Activated CD4-positive, alpha-beta memory T cell treated with anti-CD3 and anti-CD28 coated beads, Interleukin-2, amount 10 ng/mL, durations not matched to agents 7 days and 5 days (primary cell): ENCODE data around the gene CTDSP2. TPM values are rescaled to one million over a fixed set of nuclear protein-coding genes. Genes with fewer than 3 reads are reported as not detected.
"Not testable (repeated sequence)": the region's sequence is repeated elsewhere in the genome, so short reads cannot be mapped to it uniquely, and the experiment has no call there.

ENCODE experiments used
- CTCF ChIA-PET: fragments of 350-600 bp; sonication (Branson Sonifier 250); formaldehyde crosslinking; loops from one replicate; lab custom pipeline; 2021; ENCODE audit warnings: antibody characterized with exemption, inconsistent platforms; lab: Charles Lee
- POLR2A ChIA-PET: fragments of 350-600 bp; sonication (Branson Sonifier 250); formaldehyde crosslinking; loops from one replicate; lab custom pipeline; 2021; ENCODE audit warnings: antibody characterized with exemption; lab: Charles Lee
- DNase-seq: peaks from one replicate; pipeline ENCODE4 v3.0.0-alpha.2; 2020
- H3K27ac Mint-ChIP-seq: one replicate; pipeline ENCODE4 v1.8.0; 2021; ENCODE audit warnings: mild to moderate bottlenecking, mixed read lengths
- H3K27me3 Mint-ChIP-seq: one replicate; pipeline ENCODE4 v1.8.0; 2021; ENCODE audit warnings: mixed read lengths
- H3K36me3 Mint-ChIP-seq: one replicate; pipeline ENCODE4 v1.8.0; 2021; ENCODE audit warnings: low read depth, mixed read lengths
- H3K4me1 Mint-ChIP-seq: one replicate; pipeline ENCODE4 v1.8.0; 2021; ENCODE audit warnings: mixed read lengths
- H3K4me3 Mint-ChIP-seq: one replicate; pipeline ENCODE4 v1.8.0; 2021; ENCODE audit warnings: mild to moderate bottlenecking, mixed read lengths
- H3K9me3 Mint-ChIP-seq: one replicate; pipeline ENCODE4 v1.8.0; 2021; ENCODE audit warnings: mixed read lengths
- total RNA-seq, 2 experiments: library from RNA; stranded (reverse); gene quantifications; one replicate each; pipeline ENCODE4 v1.2.3, GENCODE V29; 2021

The CTDSP2 gene
- total RNA-seq, 2 experiments from 2014 or later = 137 to 141 TPM

- CTCF ChIA-PET = interaction anchor here (0.8 to 1.2 kb wide), 2 partner anchors 23 to 79 kb away, joined by 3 read pairs; no protein-coding TSS in a partner anchor
- no peak overlapping the region for H3K4me3 Mint-ChIP-seq
- no peak for DNase-seq
- no peaks in the 10 kb centered on the region for H3K9me3 Mint-ChIP-seq
- H3K27me3 Mint-ChIP-seq = no peaks in the 10 kb centered on the region
- no peak overlapping the region for H3K27ac Mint-ChIP-seq
- H3K4me1 Mint-ChIP-seq = peaks cover 10% of the 10 kb centered on the region
- POLR2A ChIA-PET = no interaction called here
- H3K36me3 Mint-ChIP-seq = peaks cover 59% of the 10 kb centered on the region
These were observed 21.1 kb downstream of the CTDSP2 start for GRCh38 chr12:57825451-57825850.

GRCh38 chr12:57823908-57824640 lies 22.5 kb downstream of the CTDSP2 start:
- DNase-seq = no peak
- H3K27me3 Mint-ChIP-seq = no peaks in the 10 kb centered on the region
- ChIA-PET POLR2A (interaction anchor here (1.2 kb wide), 1 partner anchor 13 kb away, joined by 3 read pairs; no protein-coding TSS in a partner anchor), CTCF (interaction anchor here (0.7 to 1.2 kb wide), 2 partner anchors 9 to 80 kb away, joined by 3 to 6 read pairs; no protein-coding TSS in a partner anchor)
- H3K36me3 Mint-ChIP-seq = peaks cover 56% of the 10 kb centered on the region
- no peak overlapping the region for H3K27ac Mint-ChIP-seq
- H3K4me1 Mint-ChIP-seq = peaks cover 2% of the 10 kb centered on the region
- H3K4me3 Mint-ChIP-seq = no peak overlapping the region
- no peaks in the 10 kb centered on the region for H3K9me3 Mint-ChIP-seq

- H3K9me3 Mint-ChIP-seq = no peaks in the 10 kb centered on the region
- POLR2A ChIA-PET = interaction anchor here (1.2 kb wide), 1 partner anchor 14 kb away, joined by 3 read pairs; no protein-coding TSS in a partner anchor
- peaks cover 57% of the 10 kb centered on the region for H3K36me3 Mint-ChIP-seq
- H3K4me3 Mint-ChIP-seq = no peak overlapping the region
- CTCF ChIA-PET = interaction anchor here (0.7 kb wide), 1 partner anchor 10 kb away, joined by 6 read pairs; no protein-coding TSS in a partner anchor
- no peak overlapping the region for H3K27ac Mint-ChIP-seq
- no peak for DNase-seq
- H3K27me3 Mint-ChIP-seq = no peaks in the 10 kb centered on the region
- no peaks in the 10 kb centered on the region for H3K4me1 Mint-ChIP-seq
These were observed 23.2 kb downstream of the CTDSP2 start for GRCh38 chr12:57823131-57823907.

GRCh38 chr12:57822392-57823130 lies 24.0 kb downstream of the CTDSP2 start:
- Mint-ChIP-seq H3K4me3 (no peak overlapping the region), H3K36me3 (peaks cover 52% of the 10 kb centered on the region), H3K27ac (no peak overlapping the region), H3K9me3 (no peaks in the 10 kb centered on the region), H3K4me1 (no peaks in the 10 kb centered on the region), H3K27me3 (no peaks in the 10 kb centered on the region)
- CTCF ChIA-PET = no interaction called here
- POLR2A ChIA-PET = interaction anchor here (1.2 kb wide), 1 partner anchor 15 kb away, joined by 3 read pairs; no protein-coding TSS in a partner anchor
- DNase-seq = no peak

GRCh38 chr12:57821474-57822214 lies 24.9 kb downstream of the CTDSP2 start:
- ChIA-PET POLR2A (no interaction called here), CTCF (no interaction called here)
- H3K4me3 Mint-ChIP-seq = no peak overlapping the region
- H3K27me3 Mint-ChIP-seq = no peaks in the 10 kb centered on the region
- H3K9me3 Mint-ChIP-seq = no peaks in the 10 kb centered on the region
- no peak overlapping the region for H3K27ac Mint-ChIP-seq
- no peaks in the 10 kb centered on the region for H3K4me1 Mint-ChIP-seq
- no peak for DNase-seq
- peaks cover 45% of the 10 kb centered on the region for H3K36me3 Mint-ChIP-seq

GRCh38 chr12:57821015-57821414 lies 25.5 kb downstream of the CTDSP2 start:
- H3K27me3 Mint-ChIP-seq, H3K4me3 Mint-ChIP-seq, DNase-seq, H3K9me3 Mint-ChIP-seq, CTCF ChIA-PET, H3K27ac Mint-ChIP-seq, H3K4me1 Mint-ChIP-seq, POLR2A ChIA-PET: not testable (repeated sequence)
- H3K36me3 Mint-ChIP-seq = peaks cover 42% of the 10 kb centered on the region

- DNase-seq, H3K4me1 Mint-ChIP-seq, H3K27ac Mint-ChIP-seq, H3K27me3 Mint-ChIP-seq, POLR2A ChIA-PET, H3K4me3 Mint-ChIP-seq, H3K9me3 Mint-ChIP-seq: not testable (repeated sequence)
- peaks cover 35% of the 10 kb centered on the region for H3K36me3 Mint-ChIP-seq
- CTCF ChIA-PET = interaction anchor here (2.4 to 3.9 kb wide), 2 partner anchors 12 to 17 kb away, joined by 7 to 11 read pairs; no protein-coding TSS in a partner anchor
These were observed 26.4 kb downstream of the CTDSP2 start for GRCh38 chr12:57820119-57820518.

GRCh38 chr12:57817990-57818331 lies 28.6 kb downstream of the CTDSP2 start:
- H3K36me3 Mint-ChIP-seq = peaks cover 18% of the 10 kb centered on the region
- H3K9me3 Mint-ChIP-seq, H3K4me3 Mint-ChIP-seq, H3K4me1 Mint-ChIP-seq, H3K27me3 Mint-ChIP-seq, H3K27ac Mint-ChIP-seq, DNase-seq: not testable (repeated sequence)
- POLR2A ChIA-PET = interaction anchor here (0.6 to 1.5 kb wide), 2 partner anchors 21 to 98 kb away, joined by 3 read pairs; no protein-coding TSS in a partner anchor
- CTCF ChIA-PET = interaction anchor here (1.8 to 3.9 kb wide), 3 partner anchors 15 to 88 kb away, joined by 6 to 11 read pairs (median 7); no protein-coding TSS in a partner anchor

GRCh38 chr12:57817261-57817989 lies 29.1 kb downstream of the CTDSP2 start:
- CTCF ChIA-PET = interaction anchor here (1.6 to 3.9 kb wide), 4 partner anchors 14 to 88 kb away, joined by 6 to 11 read pairs (median 7); no protein-coding TSS in a partner anchor

GRCh38 chr12:57816855-57817151 lies 29.7 kb downstream of the CTDSP2 start:
- peaks cover 12% of the 10 kb centered on the region for H3K36me3 Mint-ChIP-seq
- H3K4me3 Mint-ChIP-seq = no peak overlapping the region
- POLR2A ChIA-PET = no interaction called here
- no peak overlapping the region for H3K27ac Mint-ChIP-seq
- no peaks in the 10 kb centered on the region for H3K27me3 Mint-ChIP-seq
- no peaks in the 10 kb centered on the region for H3K9me3 Mint-ChIP-seq
- no peak for DNase-seq
- H3K4me1 Mint-ChIP-seq = peaks cover 4% of the 10 kb centered on the region
- CTCF ChIA-PET = interaction anchor here (1.3 to 3.9 kb wide), 3 partner anchors 13 to 89 kb away, joined by 3 to 11 read pairs (median 7); no protein-coding TSS in a partner anchor

More at GRCh38 chr12:57817261-57817989, 29.1 kb downstream of the CTDSP2 start:
- Mint-ChIP-seq H3K4me3 (no peak overlapping the region), H3K27me3 (no peaks in the 10 kb centered on the region), H3K36me3 (peaks cover 15% of the 10 kb centered on the region), H3K4me1 (peaks cover 4% of the 10 kb centered on the region), H3K9me3 (no peaks in the 10 kb centered on the region), H3K27ac (no peak overlapping the region)
- DNase-seq = no peak
- POLR2A ChIA-PET = interaction anchor here (1.5 kb wide), 1 partner anchor 21 kb away, joined by 3 read pairs; no protein-coding TSS in a partner anchor

GRCh38 chr12:57816001-57816854 lies 30.3 kb downstream of the CTDSP2 start:
- Mint-ChIP-seq H3K27ac (no peak overlapping the region), H3K9me3 (no peaks in the 10 kb centered on the region), H3K4me3 (no peak overlapping the region), H3K36me3 (peaks cover 7% of the 10 kb centered on the region), H3K27me3 (no peaks in the 10 kb centered on the region), H3K4me1 (peaks cover 4% of the 10 kb centered on the region)
- no peak for DNase-seq
- CTCF ChIA-PET = interaction anchor here (0.9 to 3.9 kb wide), 4 partner anchors 13 to 89 kb away, joined by 3 to 11 read pairs (median 5); no protein-coding TSS in a partner anchor
- POLR2A ChIA-PET = no interaction called here
